ENCODE data around the gene KIR3DL2. TPM values are rescaled to one million over a fixed set of nuclear protein-coding genes. Genes with fewer than 3 reads are reported as not detected.
"Not testable (repeated sequence)": the region's sequence is repeated elsewhere in the genome, so short reads cannot be mapped to it uniquely, and the experiment has no call there.

KIR3DL2 gene
- under 1 TPM in 1 of 2 donors, not detected in 1; 0.04 TPM for polyA plus RNA-seq

DNA sequence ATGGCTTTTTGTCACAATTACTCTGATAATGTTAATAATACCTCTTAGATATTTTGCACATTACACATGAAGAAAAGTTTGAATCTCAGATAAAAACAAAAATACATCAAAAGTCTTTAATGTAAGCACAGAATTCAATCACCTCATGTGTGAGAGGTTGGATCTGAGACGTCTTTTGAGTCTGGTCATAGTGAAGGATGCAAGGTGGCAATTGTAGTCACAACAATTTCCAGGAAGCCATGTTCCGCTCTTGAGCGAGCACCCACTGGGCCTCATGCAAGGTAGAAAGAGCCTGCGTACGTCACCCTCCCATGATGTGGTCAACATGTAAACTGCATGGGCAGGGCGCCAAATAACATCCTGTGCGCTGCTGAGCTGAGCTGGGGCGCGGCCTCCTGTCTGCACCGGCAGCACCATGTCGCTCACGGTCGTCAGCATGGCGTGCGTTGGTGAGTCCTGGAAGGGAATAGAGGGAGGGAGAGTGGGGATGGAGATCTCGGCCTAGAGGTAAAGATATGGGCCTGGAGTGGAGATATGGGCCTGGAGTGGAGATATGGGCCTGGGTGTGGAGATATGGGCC lies at the start of gene KIR3DL2:
Gene KIR3DL2, plus strand, starts transcription at position 383 of the 580 bp plus-strand sequence. Its CDS starts 33 bp downstream, at position 416.
- WGBS, 2 donors, result 85 to 87% methylated on average over 14 to 16 of the region's 16 CpGs
- H3K4me1 ChIP-seq (ENCODE audit: control insufficient read depth in 2 of 2, insufficient read depth in 2 of 2, low read length in 1 of 2), result not testable (repeated sequence)

GRCh38 chr19:54803410-54803809 lies 46.8 kb upstream of the KIR3DL2 start, which contains the start of gene KIR2DL4:
Gene KIR2DL4 (plus strand): TSS chr19:54803610. CDS start chr19:54803652, 42 bp downstream.
- H3K9me3 ChIP-seq (ENCODE audit: control insufficient read depth in 2 of 2, insufficient read depth in 1 of 2, low read depth in 1 of 2, low read length in 1 of 2), result peaks cover 0 to 15% of the 10 kb centered on the region in 2 donors
- H3K27ac ChIP-seq (ENCODE audit: low read depth in 2 of 2, low read length in 1 of 2), result no peak within 1 kb of the TSS
- no peaks in the 10 kb centered on the region for H3K27me3 ChIP-seq (ENCODE audit: control insufficient read depth in 1 of 2, insufficient read depth in 2 of 2, low read length in 2 of 2)
- no peaks in the 10 kb centered on the region for H3K4me1 ChIP-seq (ENCODE audit: control insufficient read depth in 2 of 2, insufficient read depth in 2 of 2, low read length in 1 of 2)
- no peak within 1 kb of the TSS for H3K4me3 ChIP-seq (ENCODE audit: low read depth in 1 of 2, low read length in 2 of 2)
- WGBS, 2 donors, result 76 to 85% methylated on average over 10 of the region's 10 CpGs
- no peaks in the 10 kb centered on the region for H3K36me3 ChIP-seq (ENCODE audit: control insufficient read depth in 2 of 2, insufficient read depth in 2 of 2, low read length in 1 of 2)

More for the DNA sequence above, at the start of gene KIR3DL2:
- H3K27ac ChIP-seq (ENCODE audit: low read depth in 2 of 2, low read length in 1 of 2); H3K4me3 ChIP-seq (ENCODE audit: low read depth in 1 of 2, low read length in 2 of 2); H3K9me3 ChIP-seq (ENCODE audit: control insufficient read depth in 2 of 2, insufficient read depth in 1 of 2, low read depth in 1 of 2, low read length in 1 of 2); H3K27me3 ChIP-seq (ENCODE audit: control insufficient read depth in 1 of 2, insufficient read depth in 2 of 2, low read length in 2 of 2); H3K36me3 ChIP-seq (ENCODE audit: control insufficient read depth in 2 of 2, insufficient read depth in 2 of 2, low read length in 1 of 2): not testable (repeated sequence)

GRCh38 chr19:54804101-54804500 lies 46.1 kb upstream of the KIR3DL2 start:
- no peaks in the 10 kb centered on the region for H3K4me1 ChIP-seq (ENCODE audit: control insufficient read depth in 2 of 2, insufficient read depth in 2 of 2, low read length in 1 of 2)
- no peak overlapping the region for H3K27ac ChIP-seq (ENCODE audit: low read depth in 2 of 2, low read length in 1 of 2)
- H3K4me3 ChIP-seq (ENCODE audit: low read depth in 1 of 2, low read length in 2 of 2), result no peak overlapping the region
- H3K9me3 ChIP-seq (ENCODE audit: control insufficient read depth in 2 of 2, insufficient read depth in 1 of 2, low read depth in 1 of 2, low read length in 1 of 2), result peaks cover 0 to 15% of the 10 kb centered on the region in 2 donors
- no peaks in the 10 kb centered on the region for H3K36me3 ChIP-seq (ENCODE audit: control insufficient read depth in 2 of 2, insufficient read depth in 2 of 2, low read length in 1 of 2)
- WGBS, 2 donors, result 57 to 61% methylated on average over 5 of the region's 5 CpGs
- no peaks in the 10 kb centered on the region for H3K27me3 ChIP-seq (ENCODE audit: control insufficient read depth in 1 of 2, insufficient read depth in 2 of 2, low read length in 2 of 2)

- H3K4me3 ChIP-seq (ENCODE audit: low read depth in 1 of 2, low read length in 2 of 2), result no peak overlapping the region
Observed at GRCh38 chr19:54804571-54804970, 45.7 kb upstream of the KIR3DL2 start.

GRCh38 chr19:54805665-54806515 lies 44.4 kb upstream of the KIR3DL2 start:
- no peaks in the 10 kb centered on the region for H3K27me3 ChIP-seq (ENCODE audit: control insufficient read depth in 1 of 2, insufficient read depth in 2 of 2, low read length in 2 of 2)
- 80 to 90% methylated on average over 14 of the region's 14 CpGs for WGBS, 2 donors
- no peak overlapping the region for H3K27ac ChIP-seq (ENCODE audit: low read depth in 2 of 2, low read length in 1 of 2)
- no peaks in the 10 kb centered on the region for H3K4me1 ChIP-seq (ENCODE audit: control insufficient read depth in 2 of 2, insufficient read depth in 2 of 2, low read length in 1 of 2)
- H3K4me3 ChIP-seq (ENCODE audit: low read depth in 1 of 2, low read length in 2 of 2), result no peak overlapping the region
- peaks cover 0 to 17% of the 10 kb centered on the region in 2 donors for H3K9me3 ChIP-seq (ENCODE audit: control insufficient read depth in 2 of 2, insufficient read depth in 1 of 2, low read depth in 1 of 2, low read length in 1 of 2)
- no peaks in the 10 kb centered on the region for H3K36me3 ChIP-seq (ENCODE audit: control insufficient read depth in 2 of 2, insufficient read depth in 2 of 2, low read length in 1 of 2)

More at GRCh38 chr19:54804571-54804970, 45.7 kb upstream of the KIR3DL2 start:
- 87 to 89% methylated on average over 10 of the region's 10 CpGs for WGBS, 2 donors
- H3K36me3 ChIP-seq (ENCODE audit: control insufficient read depth in 2 of 2, insufficient read depth in 2 of 2, low read length in 1 of 2), result no peaks in the 10 kb centered on the region
- H3K27me3 ChIP-seq (ENCODE audit: control insufficient read depth in 1 of 2, insufficient read depth in 2 of 2, low read length in 2 of 2), result no peaks in the 10 kb centered on the region
- peaks cover 0 to 17% of the 10 kb centered on the region in 2 donors for H3K9me3 ChIP-seq (ENCODE audit: control insufficient read depth in 2 of 2, insufficient read depth in 1 of 2, low read depth in 1 of 2, low read length in 1 of 2)
- no peaks in the 10 kb centered on the region for H3K4me1 ChIP-seq (ENCODE audit: control insufficient read depth in 2 of 2, insufficient read depth in 2 of 2, low read length in 1 of 2)
- no peak overlapping the region for H3K27ac ChIP-seq (ENCODE audit: low read depth in 2 of 2, low read length in 1 of 2)

DNA sequence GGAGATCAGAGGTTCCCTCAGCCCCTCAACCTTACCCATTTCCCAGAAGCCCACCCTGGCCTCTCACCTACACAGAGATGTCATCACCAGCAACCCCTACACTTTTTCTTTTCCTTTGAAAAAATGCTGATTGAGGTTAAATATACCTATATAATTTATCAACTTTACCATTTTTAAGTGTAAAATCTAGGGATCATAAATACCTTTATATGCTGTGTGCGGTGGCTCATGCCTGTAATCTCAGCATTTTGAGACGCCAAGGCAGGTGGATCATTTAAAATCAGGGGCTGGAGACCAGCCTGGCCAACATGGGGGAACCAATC lies 43.8 kb upstream of the KIR3DL2 start:
- Histone ChIP-seq H3K4me3 (ENCODE audit: low read depth in 1 of 2, low read length in 2 of 2) (no peak overlapping the region), H3K36me3 (ENCODE audit: control insufficient read depth in 2 of 2, insufficient read depth in 2 of 2, low read length in 1 of 2) (no peaks in the 10 kb centered on the region), H3K9me3 (ENCODE audit: control insufficient read depth in 2 of 2, insufficient read depth in 1 of 2, low read depth in 1 of 2, low read length in 1 of 2) (peaks cover 0 to 17% of the 10 kb centered on the region in 2 donors), H3K4me1 (ENCODE audit: control insufficient read depth in 2 of 2, insufficient read depth in 2 of 2, low read length in 1 of 2) (no peaks in the 10 kb centered on the region), H3K27me3 (ENCODE audit: control insufficient read depth in 1 of 2, insufficient read depth in 2 of 2, low read length in 2 of 2) (no peaks in the 10 kb centered on the region), H3K27ac (ENCODE audit: low read depth in 2 of 2, low read length in 1 of 2) (no peak overlapping the region)
- WGBS, 2 donors, result 59 to 77% methylated on average over 2 of the region's 2 CpGs

GRCh38 chr19:54814571-54814970 lies 35.7 kb upstream of the KIR3DL2 start:
- not testable (repeated sequence) for H3K27me3 ChIP-seq (ENCODE audit: control insufficient read depth in 1 of 2, insufficient read depth in 2 of 2, low read length in 2 of 2); H3K4me3 ChIP-seq (ENCODE audit: low read depth in 1 of 2, low read length in 2 of 2); H3K9me3 ChIP-seq (ENCODE audit: control insufficient read depth in 2 of 2, insufficient read depth in 1 of 2, low read depth in 1 of 2, low read length in 1 of 2); H3K27ac ChIP-seq (ENCODE audit: low read depth in 2 of 2, low read length in 1 of 2); H3K4me1 ChIP-seq (ENCODE audit: control insufficient read depth in 2 of 2, insufficient read depth in 2 of 2, low read length in 1 of 2); H3K36me3 ChIP-seq (ENCODE audit: control insufficient read depth in 2 of 2, insufficient read depth in 2 of 2, low read length in 1 of 2)
- WGBS, 2 donors, result 58 to 60% methylated on average over 3 of the region's 3 CpGs

DNA sequence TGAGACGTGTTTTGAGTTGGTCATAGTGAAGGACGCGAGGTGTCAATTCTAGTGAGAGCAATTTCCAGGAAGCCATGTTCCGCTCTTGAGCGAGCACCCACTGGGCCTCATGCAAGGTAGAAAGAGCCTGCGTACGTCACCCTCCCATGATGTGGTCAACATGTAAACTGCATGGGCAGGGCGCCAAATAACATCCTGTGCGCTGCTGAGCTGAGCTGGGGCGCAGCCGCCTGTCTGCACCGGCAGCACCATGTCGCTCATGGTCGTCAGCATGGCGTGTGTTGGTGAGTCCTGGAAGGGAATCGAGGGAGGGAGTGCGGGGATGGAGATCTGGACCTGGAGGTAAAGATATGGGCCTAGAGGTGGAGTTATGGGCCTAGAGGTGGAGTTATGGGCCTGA lies 34.0 kb upstream of the KIR3DL2 start, which contains the start of gene KIR3DL1:
Gene KIR3DL1, plus strand, starts transcription at position 218 of the 400 bp plus-strand sequence.
- not testable (repeated sequence) for H3K4me1 ChIP-seq (ENCODE audit: control insufficient read depth in 2 of 2, insufficient read depth in 2 of 2, low read length in 1 of 2); H3K27me3 ChIP-seq (ENCODE audit: control insufficient read depth in 1 of 2, insufficient read depth in 2 of 2, low read length in 2 of 2); H3K4me3 ChIP-seq (ENCODE audit: low read depth in 1 of 2, low read length in 2 of 2); H3K27ac ChIP-seq (ENCODE audit: low read depth in 2 of 2, low read length in 1 of 2); H3K36me3 ChIP-seq (ENCODE audit: control insufficient read depth in 2 of 2, insufficient read depth in 2 of 2, low read length in 1 of 2); H3K9me3 ChIP-seq (ENCODE audit: control insufficient read depth in 2 of 2, insufficient read depth in 1 of 2, low read depth in 1 of 2, low read length in 1 of 2)
- WGBS, 2 donors, result 83 to 88% methylated on average over 15 to 17 of the region's 17 CpGs

DNA sequence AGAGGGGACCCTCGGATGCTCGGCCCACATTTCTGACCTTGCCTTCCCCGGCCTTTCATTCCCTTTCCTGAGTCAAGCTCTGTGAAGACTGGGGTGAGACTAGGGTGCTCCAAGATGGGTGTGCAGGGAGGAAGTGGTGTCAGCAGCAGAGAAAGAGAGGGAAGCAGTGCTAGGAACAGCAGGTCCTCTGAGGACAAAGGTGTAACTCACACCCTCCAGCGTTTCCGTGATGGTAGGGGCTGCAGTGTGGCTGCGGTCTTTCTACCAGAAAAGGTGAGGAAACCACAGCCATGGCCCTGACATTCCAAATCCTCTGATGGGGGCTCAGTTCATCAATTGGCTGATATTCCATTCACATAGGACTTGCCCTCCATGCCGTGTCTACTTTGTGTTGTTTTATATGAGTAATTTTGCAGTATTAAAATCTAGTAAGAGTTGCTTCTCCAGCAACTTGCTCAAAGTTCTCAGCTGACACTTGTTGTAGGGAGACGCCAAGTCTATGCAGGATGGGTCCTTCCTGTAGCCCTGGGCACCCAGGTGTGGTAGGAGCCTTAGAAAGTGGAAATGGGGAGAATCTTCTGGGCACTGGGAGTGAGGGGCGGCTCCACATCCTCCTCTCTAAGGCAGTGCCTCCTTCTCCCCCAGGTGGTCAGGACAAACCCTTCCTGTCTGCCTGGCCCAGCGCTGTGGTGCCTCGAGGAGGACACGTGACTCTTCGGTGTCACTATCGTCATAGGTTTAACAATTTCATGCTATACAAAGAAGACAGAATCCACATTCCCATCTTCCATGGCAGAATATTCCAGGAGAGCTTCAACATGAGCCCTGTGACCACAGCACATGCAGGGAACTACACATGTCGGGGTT lies 32.3 kb upstream of the KIR3DL2 start:
- no peaks in the 10 kb centered on the region for H3K36me3 ChIP-seq (ENCODE audit: control insufficient read depth in 2 of 2, insufficient read depth in 2 of 2, low read length in 1 of 2)
- no peaks in the 10 kb centered on the region for H3K4me1 ChIP-seq (ENCODE audit: control insufficient read depth in 2 of 2, insufficient read depth in 2 of 2, low read length in 1 of 2)
- no peak overlapping the region for H3K27ac ChIP-seq (ENCODE audit: low read depth in 2 of 2, low read length in 1 of 2)
- 78 to 83% methylated on average over 15 of the region's 15 CpGs for WGBS, 2 donors
- H3K9me3 ChIP-seq (ENCODE audit: control insufficient read depth in 2 of 2, insufficient read depth in 1 of 2, low read depth in 1 of 2, low read length in 1 of 2), result peaks cover 0 to 8% of the 10 kb centered on the region in 2 donors
- H3K27me3 ChIP-seq (ENCODE audit: control insufficient read depth in 1 of 2, insufficient read depth in 2 of 2, low read length in 2 of 2), result no peaks in the 10 kb centered on the region
- H3K4me3 ChIP-seq (ENCODE audit: low read depth in 1 of 2, low read length in 2 of 2), result no peak overlapping the region

Data from esophagus (tissue), 2 donors.